ENCODE results near the gene NEK2. TPM values are rescaled to one million over a fixed set of nuclear protein-coding genes. Genes with fewer than 3 reads are reported as not detected.

Gene NEK2
- total RNA-seq = 17.3 and 19.6 TPM in 2 replicates

DNA sequence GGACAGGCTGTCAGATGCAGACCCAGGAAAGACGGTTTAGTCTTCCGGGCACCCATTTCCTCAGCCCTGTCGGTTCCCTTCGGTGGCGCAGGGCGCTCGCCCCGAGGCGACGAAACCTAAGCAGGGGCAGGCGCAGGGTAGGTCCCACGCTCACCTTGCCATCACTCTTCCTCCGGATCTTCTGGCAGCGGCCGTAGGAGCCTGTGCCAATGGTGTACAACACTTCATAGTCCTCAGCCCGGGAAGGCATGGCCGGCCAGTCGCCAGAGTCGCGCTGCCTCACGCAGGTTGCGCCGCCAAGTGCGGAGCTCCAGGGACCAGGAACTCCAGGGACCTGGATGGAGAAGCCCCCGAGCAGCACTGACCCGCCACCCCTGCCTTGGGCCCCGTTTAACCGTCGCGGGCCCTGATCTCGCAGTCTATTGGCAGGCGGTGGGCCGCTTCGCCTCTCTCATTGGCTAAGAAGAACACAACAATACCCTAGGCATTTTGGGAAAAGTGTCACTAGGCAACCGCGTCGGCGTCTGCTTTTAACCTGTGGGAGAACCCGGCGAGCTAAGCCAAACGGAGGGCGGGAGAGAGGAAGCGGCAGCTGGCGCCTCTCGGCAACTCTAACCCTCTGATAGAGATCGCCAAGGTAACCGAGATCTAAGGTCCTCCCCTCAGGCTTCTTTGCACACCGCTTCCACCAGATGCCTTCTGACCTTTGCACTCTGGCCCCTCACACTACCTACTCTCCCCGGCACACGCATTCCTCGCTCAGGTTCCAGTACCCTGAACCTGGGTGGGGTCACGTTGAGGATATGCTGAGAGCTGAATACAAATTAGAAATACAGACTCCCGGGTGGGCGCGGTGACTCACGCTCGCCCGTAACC, at the start of gene NEK2:
Gene NEK2, minus strand, starts transcription at position 392 of the 876 bp plus-strand sequence. Its CDS starts 142 bp downstream, at position 250.

Other genes starting within 250 kb of the NEK2 start
- not detected in 2 replicates for gene RD3, start 183.5 kb downstream of the NEK2 start, total RNA-seq
- gene SLC30A1, start 96.5 kb downstream of the NEK2 start, total RNA-seq = 11.6 and 16.5 TPM in 2 replicates
- 11.1 and 21.2 TPM in 2 replicates for gene LPGAT1, start 155.1 kb upstream of the NEK2 start, total RNA-seq

All from airway epithelial cell (primary cell).